Spleen (tissue), 7 donors: Measurements from ENCODE around the gene ACTG1.

Experiments
- CTCF ChIP-seq, 11 experiments: fragments of 200-600 bp in 7 of 11; fragments of 450-650 bp in 4 of 11; sonication (generic) in 4 of 11; IDR thresholded peaks in 8 of 11; conservative IDR thresholded peaks in 3 of 11; 1 replicate in 7 of 11; 2 replicates in 4 of 11; pipeline versions ENCODE4 v1.4.0 to v1.8.0; 2016 to 2021; ENCODE audit warnings: antibody characterized with exemption in 11 of 11, inconsistent platforms in 4 of 11, mild to moderate bottlenecking in 1 of 11
- POLR2A ChIP-seq, 3 donors: fragments of 450-650 bp; IDR thresholded peaks; one replicate each; pipeline ENCODE4 v1.5.1; 2017; ENCODE audit warnings: antibody characterized with exemption in 3 of 3, mild to moderate bottlenecking in 1 of 3
- POLR2AphosphoS5 ChIP-seq, 3 donors: sonication (generic); formaldehyde crosslinking; IDR thresholded peaks; one replicate each; pipeline ENCODE4 v1.5.1; 2017; ENCODE audit warnings: antibody characterized with exemption in 3 of 3
- donor health status: DM: no; HTN: no; CAD: no; lungs with moderate emphysema.
- donor health status: DM: no; HTN: no; CAD: no.
- donor health status: DM: no; HTN: no; CAD: no.

GRCh38 chr17:81468770-81469121 is 43.9 kb downstream of the ACTG1 start:
- TF ChIP-seq CTCF (IDR thresholded peaks at IDR 0.05 in 8 of 11, conservative IDR thresholded peaks at IDR 0.05 in 3 of 11) (no peak), POLR2A (IDR thresholded peaks at IDR 0.05) (no peak), POLR2AphosphoS5 (IDR thresholded peaks at IDR 0.05) (no peak)
